CD4-positive, alpha-beta T cell treated with Interleukin-17A for 1 hour (primary cell): Measurements from ENCODE around the gene MYLK2.

ENCODE experiments used
- DNase-seq: peaks from one replicate; pipeline ENCODE4 v3.0.0-alpha.2; 2020

MYLK2 gene

DNA sequence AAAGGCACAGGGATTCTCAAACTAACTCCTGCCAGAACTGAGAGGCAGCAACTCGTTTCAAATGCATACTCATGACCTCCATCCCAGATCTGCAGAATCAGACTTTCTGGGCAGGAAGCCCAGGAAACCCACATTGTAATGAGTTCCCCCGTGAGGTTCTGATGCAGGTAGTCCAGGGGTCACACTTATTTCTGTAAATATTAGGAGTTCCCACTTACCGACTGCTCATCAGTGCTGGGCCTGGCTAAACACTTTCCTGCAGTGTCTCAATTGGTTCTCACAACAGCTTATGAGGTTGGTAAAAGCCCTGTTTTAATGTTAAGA, 39.6 kb downstream of the MYLK2 start:
- DNase-seq = no peak

DNA sequence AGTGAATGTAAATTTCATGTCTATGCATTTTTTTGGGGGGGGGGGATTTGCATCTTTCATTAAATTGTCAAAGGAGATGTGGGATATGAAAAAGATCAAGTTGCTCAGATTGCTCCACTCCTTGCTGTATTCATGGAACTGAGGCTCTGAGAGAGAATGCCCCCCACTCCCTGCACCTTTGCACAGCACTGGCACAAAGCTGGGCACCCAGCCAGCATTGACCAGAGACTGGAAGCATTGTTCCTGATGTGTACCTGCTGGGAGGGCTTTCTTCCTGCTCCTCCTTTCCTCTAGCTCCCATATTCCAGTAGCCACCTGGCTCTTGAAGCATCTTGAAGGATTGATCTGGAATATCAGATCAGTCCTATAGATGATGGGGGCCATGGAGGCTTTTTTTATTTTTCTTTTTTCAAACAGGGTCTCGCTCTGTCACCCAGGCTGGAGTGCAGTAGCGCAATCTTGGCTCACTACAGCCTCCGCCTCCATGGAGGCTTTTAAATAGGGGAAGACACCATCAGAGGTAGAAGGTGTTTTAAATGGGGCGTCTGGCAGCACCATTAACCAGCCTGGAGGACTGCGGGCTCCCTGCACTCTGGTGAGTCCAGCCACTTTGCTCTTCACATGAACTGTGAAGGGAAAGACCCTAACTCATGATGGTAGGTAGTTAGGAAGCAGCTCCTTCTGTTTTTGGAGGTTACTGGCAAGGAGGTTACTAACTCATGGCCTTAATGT, 40.3 kb downstream of the MYLK2 start:
- no peak for DNase-seq

DNA sequence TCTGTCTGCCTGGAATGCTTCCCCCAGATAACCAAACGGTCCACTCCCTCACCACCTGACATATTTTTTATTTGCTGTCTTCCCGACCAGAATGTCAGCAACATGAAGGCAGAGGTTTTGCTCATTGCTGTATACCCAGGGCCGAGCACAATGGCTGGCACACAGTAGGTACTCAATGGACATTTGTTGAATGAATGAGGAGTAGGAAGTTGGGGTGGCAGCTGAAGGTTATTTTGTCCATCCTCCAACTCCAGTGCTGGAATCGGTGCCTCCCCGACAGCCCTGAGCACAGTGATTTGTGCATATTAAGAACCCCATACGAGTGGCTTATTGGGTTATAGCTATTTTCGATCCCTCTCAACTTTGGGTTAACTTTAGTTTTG, 40.8 kb downstream of the MYLK2 start:
- no peak for DNase-seq

DNA sequence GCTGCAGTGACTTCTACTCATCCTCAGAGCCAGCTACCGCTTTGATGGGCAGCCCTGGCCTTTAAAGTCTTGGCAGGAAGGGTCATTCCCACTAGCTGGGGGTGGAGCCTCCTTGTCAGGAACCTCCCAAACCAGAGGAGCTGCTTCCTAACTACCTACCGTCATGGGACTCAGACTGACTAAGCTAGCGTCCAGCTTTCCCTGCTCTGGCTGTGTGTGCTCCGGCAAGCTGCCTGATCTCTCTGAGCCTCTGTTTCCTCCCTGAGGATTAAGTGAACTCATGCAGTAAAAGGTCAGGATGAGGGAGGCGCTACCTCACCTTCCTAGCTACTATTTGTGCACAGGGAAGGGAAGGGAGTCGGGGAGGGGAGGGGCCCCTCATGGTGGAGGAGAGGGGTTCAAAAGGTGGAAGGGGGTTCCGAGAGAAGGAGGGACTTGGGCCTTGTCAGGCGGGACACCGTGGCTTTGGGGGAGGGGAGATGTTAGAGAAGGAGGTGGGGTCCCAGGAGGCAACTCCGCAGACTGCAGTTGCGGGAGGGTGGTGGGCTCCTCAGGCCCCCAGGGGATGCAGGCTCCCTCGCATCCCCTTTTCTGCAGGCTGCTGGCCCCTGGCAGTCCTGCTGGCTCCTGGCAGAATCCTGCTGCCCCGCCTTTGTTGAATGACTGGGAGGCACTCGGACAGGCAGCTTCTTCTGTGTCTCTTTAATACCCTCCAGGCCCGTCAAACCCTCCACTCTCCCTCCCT, 41.4 kb downstream of the MYLK2 start:
- no peak for DNase-seq

DNA sequence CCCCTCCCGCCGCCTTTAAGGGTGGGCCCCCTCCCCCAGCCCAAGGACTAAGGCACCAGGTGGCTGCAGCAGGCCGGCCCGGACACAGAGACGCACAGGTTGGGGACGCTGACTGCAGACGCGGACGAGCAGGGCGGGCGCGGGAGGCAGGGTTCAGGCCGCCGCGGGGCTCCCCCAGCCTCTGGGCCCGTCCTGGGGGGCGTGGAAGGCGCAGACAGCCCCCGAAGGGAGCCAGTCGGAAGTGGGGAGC, 41.9 kb downstream of the MYLK2 start:
- no peak for DNase-seq

DNA sequence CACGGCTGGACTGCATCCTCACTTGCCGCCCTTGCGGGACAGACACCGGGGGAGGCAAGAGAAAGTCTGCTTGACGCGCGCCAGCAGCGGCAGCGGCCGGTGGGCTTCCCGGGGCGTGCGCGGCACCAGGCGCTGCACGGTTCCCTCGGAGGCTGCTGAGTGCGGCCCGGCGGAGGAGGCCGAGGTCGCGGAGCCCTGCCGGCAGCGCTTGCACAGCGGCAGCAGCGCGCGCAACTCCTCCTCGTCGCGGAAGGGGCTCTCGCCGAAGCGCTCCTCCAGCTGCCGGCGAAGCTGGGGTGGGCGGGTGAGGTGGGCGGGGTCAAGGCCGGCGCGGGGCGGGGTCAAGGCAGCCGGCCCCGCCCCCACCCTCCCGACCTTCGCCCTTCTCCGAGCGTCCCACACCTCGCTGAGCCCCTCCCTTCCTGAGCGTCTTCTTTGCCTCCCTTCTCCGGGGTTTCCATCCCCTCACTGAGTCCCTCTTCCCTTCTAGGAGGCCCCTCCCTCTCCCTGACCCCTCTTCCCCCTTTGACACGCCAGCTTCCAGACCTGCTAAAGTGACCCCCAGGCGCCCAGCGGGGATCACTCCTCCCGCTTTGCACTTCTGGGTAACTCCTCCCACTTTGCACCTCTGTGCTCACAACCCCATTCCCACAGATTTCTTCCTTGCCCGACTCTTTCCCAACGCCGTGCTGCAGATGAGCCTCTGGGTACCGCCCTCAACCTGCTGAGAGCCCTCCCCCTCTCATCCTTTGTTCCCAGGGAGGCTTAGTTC, 42.4 kb downstream of the MYLK2 start:
- peak; percentile 75 for DNase-seq

DNA sequence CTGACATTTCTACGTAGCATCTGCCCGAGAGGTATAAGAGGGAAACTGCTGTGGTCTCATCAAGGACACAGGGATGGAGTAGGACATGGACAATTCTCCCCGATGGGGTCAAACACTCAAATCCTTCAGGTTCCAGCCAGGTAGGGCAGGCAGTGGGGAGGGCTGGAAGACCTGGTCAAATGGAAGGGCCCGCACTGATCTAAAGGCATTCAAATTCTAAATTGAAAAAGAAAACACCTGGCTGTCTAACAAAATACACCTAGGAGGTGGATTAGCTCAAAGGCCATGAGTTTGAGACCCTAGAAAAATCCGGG, 43.0 kb downstream of the MYLK2 start:
- no peak for DNase-seq

DNA sequence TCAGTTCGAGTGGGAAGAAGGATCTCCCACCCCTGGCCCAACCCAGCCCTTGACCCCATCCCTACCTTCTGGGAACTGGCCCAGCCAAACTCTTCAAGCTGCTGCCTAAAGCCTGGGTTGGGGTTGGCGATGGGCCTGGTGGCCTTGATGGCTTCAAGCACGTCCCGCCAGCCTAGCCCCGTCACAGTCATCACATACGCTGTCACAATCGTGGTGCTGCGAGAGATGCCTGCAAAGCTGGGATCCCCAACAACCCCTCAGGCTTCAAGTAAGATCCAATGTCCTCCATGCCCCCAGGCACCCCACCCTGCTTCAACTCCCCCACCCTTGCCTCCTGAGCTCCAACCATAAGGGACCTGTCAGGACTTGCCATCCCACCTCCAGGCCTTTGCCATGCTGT, 43.4 kb downstream of the MYLK2 start:
- DNase-seq = no peak

DNA sequence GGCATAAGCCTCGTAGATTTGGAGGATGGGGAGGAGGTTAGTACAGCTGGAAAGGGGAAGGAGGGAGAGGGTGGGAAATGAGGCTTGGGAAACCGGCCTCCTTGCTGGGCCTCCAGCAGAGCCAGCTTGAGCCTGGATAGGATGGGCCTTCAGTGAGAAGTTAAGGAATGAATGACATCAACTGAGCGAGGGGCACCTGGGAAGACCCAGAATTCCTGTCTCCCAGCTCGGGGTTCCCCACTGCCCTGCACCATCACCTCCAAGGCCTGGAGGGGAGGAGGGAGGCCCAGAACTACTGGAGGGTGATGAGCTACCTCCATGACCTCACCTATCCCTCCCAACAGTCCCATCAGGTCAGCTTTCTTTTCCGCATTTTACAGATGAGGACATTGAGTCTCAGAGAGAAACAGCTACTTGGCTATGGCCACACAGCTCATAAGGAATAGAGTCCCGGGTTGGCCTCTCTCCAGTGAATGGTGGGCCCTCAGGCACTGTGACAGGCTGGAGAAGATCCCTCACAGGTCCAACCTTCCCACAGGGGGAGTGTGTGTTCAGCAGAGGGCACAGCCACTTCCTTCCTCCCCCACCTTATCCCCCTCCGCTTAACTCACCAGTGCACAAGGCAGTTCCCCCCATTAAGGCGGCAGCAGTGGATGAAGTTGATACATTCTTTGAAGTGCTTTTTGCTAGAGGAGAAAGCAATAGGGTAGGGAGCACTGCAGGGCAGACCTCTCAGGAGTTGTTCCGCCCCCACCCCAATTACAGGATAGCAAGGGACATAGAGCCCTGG, 44.3 kb downstream of the MYLK2 start:
- DNase-seq = no peak

DNA sequence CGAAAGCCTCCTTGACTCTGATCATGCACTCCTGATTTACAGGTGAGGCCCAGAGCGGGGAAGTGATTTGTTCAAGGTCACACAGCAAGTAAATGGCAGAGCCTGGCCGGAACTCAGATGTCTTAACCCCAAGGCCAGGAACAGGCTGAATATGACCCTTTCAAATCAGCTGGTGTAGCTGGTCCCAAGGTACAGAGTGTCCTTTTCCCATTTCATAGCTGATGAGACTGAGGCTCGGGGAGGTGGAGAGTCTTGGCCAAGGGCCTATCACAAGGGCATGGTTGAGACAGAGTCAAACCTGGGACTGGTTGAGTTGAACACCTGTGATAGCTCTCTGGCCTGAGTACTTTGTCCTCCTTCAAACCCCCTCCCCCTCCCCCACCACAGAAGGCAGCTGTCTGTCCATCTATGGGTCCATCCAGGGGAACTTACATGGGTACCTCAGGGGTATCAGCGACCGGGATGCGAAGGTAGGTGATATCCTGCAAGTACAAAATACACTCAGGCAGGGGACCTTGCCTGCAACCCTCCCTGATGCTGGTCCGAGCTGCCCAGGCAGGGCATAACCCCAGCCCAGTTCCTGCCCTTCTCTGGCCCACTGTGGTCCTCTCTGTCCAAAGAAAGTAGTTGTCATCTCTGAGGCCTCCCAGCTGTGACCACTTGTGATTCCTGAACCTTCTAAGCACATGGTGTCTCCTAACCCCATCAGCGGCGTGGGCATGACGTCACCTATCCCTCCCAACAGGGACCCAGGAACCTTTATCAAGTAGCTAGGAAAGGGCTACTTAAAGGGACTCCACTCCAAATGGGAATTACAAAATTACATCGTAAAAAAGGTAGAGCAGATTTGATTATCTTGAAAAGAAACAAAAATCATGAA, 45.6 kb downstream of the MYLK2 start:
- no peak for DNase-seq

DNA sequence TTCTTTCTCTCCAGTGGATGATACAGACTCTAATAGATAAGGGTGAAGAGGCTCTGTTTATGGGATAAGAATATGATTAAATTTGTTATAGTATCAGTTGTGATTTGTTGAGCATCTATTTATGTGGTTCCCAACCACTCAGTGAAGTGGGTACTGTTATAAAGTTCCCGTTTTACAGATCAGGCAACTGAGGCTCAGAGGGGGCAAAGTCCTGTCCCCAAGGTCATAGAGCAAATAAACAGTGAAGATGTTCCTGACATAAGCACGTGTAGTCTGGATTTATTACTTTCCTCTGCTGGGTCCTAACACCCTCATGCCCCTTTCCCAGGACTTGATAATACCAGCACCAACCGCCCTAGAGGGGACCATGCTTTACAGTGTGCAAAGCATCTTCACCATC, 47.1 kb downstream of the MYLK2 start:
- DNase-seq = no peak

DNA sequence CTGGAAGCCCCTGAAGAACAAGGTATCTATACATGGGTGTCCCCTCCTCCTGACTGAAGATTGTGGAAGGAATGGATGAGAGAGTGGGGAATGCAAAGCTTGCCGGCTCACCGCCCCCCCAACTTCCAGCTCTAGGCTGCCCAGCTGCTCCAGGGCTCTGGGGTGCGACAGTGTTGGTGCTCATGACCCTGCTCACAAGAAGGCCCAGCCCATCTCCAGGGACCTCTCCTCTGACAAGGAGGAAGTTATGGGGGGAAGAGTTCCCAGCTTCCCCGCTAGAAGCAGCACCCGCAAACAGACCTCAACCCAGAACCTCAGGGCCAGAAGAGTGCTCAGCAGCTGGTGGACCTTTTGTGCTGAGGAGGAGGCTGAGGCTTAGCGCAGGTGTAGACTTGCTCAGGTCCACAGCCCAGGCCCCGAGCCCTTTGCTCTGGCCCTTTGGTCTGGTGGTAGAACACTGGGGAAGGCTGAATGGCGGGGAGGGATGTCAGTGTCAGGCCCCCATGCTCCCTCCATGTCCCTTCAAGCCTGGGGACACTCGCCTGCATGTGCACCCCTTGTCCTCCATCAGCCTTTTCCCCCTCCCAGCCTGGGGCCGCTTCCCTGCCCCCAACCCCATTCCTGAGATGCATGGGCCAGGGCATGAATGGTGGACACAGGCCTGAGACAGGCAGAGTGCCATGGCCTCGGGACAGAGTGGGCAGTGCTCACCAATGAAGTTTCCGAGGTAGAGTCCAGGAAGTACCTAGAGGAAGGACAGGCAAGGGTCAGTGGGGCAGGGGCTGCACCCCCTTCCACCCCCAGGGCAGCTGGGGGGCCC, 49.9 kb downstream of the MYLK2 start:
- no peak for DNase-seq

DNA sequence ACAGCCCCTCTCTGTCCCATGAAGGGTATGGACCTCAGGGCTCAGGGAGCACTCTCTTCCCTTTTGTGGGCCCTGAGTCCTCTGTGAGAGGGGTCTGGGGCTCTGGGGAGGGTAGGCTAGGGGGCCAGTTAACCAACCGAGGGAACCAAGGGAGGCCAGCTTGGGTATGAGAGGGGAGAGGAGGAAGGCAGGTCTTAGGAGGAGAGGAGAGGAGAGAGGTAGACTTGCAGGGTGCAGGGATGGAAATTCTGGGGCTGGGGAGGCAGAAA, 50.5 kb downstream of the MYLK2 start:
- no peak for DNase-seq

DNA sequence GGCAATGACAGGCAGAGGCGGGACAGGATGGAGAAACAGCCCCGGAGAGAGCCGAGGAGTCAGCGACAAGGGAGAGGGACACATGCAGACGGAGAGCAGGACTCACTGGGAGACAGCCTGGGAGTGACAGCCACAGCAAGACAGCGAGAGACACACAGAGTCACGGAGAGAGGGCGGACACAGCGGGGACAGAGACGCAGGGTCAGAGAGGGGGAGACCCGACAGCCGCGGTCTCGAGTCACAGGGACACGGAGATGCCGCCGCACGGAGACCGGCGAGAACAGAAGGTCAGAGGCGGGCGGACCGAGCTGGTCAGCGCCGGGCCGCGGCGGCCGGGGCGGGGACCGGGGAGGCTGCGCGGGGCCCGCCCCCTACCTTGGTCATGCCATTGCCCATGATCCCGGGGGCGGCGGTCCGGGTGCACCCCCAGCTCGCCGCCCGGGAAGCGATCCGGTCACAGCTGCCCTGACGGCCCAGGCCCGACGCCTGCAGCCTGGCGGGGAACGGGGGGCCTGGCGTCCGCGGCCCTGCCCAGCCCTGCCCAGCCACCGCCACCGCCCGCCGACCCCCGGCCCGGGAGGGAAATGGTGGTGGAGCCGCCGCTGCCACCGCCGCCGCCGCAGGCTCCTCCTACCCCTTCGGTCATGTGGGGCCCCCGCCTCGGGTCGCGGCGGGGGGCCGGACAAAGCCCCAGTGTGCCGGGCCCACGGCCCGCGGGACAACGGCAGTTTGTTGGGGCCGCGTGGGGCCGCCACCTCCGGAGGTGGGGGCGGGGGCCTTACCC, 51.0 kb downstream of the MYLK2 start, which contains the start of the genes DUSP15 and TTLL9:
Gene DUSP15, minus strand, starts transcription at position 586 of the 784 bp plus-strand sequence. Its CDS starts 190 bp downstream, at position 396.
Gene TTLL9, plus strand, starts transcription at position 693 of the 784 bp plus-strand sequence. CDS start 493 bp downstream, outside the sequence.
- peak; percentile 16 for DNase-seq

DNA sequence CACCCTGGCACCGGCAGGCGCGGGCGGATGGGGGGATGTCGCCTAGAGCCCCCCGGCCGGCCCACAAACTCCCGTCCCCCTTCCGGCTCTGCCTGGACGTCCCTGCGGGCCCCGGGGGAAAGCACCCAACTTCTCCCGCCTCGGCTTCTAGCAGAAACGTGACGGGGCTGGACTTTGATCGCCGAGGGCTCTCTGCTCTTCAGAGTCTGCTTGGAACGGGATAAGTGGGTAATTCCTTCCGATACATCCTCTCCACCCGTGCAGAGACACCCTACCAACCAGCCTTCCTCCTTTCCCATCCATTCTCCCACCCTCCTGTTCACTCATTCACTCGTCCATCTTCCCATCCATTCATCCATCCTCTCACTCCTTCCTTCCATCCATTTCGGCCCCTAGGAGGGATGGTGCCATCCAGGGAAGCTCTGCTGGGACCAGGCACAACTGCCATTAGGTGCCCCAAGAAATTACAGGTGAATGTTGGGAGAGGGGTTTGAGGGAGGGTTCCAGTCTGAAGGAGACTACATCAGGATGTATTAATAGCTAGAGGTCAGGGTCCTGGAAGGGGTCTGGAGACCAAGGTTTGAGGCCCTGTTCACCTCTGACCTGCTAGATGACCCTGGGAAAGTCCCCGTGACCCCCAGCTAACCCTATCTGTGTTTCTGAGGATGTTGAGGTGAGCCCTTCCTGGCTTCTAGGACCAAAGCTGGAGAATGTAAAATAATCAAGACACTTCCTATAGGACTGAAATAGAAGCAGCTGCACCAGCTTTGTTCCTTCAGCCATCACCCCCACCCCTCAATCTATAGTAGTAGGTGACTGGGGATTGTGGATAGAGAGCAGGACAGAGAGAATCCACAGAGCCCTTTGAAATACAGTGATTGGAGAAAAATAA, 51.8 kb downstream of the MYLK2 start:
- no peak for DNase-seq

DNA sequence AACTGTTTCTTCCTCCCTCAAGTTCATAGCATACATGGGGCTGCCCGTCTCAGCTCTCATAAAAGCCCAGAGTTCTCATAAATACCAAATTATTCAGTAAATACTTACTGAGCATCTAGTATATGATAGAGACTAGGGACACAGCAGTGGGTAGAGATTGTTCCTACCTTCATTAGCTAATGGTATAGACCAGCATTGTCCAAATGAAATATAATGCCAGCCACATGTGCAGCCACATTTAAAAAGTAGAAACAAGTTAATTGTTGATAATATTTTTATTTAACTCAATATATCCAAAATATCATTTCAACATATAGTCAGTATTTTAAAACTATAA, 52.4 kb downstream of the MYLK2 start:
- no peak for DNase-seq

DNA sequence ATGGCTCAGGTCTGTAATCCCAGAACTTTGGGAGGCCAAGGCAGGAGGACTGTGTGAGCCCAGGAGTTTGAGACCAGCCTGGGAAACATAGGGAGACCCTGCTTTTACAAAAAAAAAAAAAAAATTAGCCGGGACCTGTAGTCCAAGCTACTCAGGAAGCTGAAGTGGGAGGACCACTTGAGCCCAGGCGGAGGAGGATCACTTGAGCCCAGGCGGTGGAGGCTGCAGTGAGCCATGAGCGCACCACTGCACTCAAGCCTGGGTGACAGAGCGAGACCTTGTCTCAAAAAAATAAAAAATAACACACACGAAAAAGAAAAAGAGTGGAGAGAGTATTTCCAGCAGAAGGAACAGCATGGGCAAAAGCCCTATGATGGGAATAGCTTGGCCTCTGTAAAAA, 53.2 kb downstream of the MYLK2 start:
- DNase-seq = no peak

DNA sequence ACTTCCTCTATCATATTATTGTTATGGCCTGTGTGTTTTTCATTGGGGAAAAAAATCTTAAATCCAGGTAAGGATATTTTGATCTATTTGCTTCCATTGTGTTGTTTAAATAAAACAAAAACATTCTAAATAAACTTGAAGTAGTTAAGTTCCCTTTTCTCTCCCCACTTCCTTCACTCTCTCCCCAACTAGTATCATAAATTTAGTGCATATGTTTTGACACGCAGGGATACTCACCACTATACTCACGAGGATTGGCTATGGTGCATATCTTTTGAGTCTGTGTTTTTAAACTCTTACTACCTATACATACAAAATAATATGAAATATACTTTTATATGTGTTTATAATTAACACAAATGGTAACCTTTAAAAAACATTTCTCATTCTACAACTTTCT, 56.5 kb downstream of the MYLK2 start:
- no peak for DNase-seq

DNA sequence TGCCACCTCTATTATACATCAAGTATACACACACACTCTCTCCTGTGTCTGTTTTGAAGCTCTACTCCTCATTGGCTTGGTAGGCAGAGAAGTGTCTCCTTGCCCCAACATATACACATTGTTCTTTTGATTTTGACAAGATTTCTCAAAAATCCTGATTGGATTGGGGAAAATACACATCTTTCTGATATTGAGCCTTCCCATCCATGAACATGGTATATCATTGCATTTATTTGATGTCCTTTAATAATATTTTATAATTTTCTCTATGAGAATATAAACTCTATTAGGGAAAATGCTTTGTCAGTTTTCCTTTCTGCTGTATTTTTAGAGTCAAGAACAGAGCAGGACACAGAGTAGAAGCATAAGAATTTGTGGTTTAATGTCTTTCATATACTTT, 58.5 kb downstream of the MYLK2 start:
- DNase-seq = no peak
